H9 (cell line): ENCODE measurements around the gene BTBD18. TPM values are rescaled to one million over a fixed set of nuclear protein-coding genes. Genes with fewer than 3 reads are reported as not detected.

ENCODE experiments used
- DNase-seq: peaks from one replicate; pipeline ENCODE4 v3.0.0-alpha.2; 2017
- H2AFZ ChIP-seq: one replicate; pipeline ENCODE4 v1.6.1; 2013; ENCODE audit warnings: mild to moderate bottlenecking, low read length, control low read depth, moderate library complexity
- H2AK5ac ChIP-seq: 2 replicates; pipeline ENCODE4 v1.6.1; 2013; ENCODE audit warnings: low read length, control low read depth, mixed read lengths; ENCODE audit not compliant: insufficient read length
- H2BK120ac ChIP-seq: one replicate; pipeline ENCODE4 v1.6.1; 2013; ENCODE audit warnings: low read depth, mild to moderate bottlenecking, low read length, control low read depth, inconsistent platforms; ENCODE audit not compliant: poor library complexity, severe bottlenecking
- H2BK12ac ChIP-seq: 2 replicates; pipeline ENCODE4 v1.6.1; 2013; ENCODE audit warnings: low read length, control low read depth, mixed read lengths, low read depth; ENCODE audit not compliant: insufficient read length
- H2BK15ac ChIP-seq: 2 replicates; pipeline ENCODE4 v1.6.1; 2013; ENCODE audit warnings: low read depth, low read length, control low read depth
- H2BK20ac ChIP-seq: one replicate; pipeline ENCODE4 v1.6.1; 2013; ENCODE audit warnings: low read depth, mild to moderate bottlenecking, low read length, control low read depth, inconsistent platforms; ENCODE audit not compliant: poor library complexity, severe bottlenecking
- H2BK5ac ChIP-seq: 2 replicates; pipeline ENCODE4 v1.6.1; 2013; ENCODE audit warnings: low read length, control low read depth, mixed read lengths; ENCODE audit not compliant: insufficient read length
- H3K14ac ChIP-seq: 2 replicates; pipeline ENCODE4 v1.6.1; 2013; ENCODE audit warnings: low read length, control low read depth; ENCODE audit not compliant: insufficient read depth
- H3K18ac ChIP-seq: 2 replicates; pipeline ENCODE4 v1.6.1; 2013; ENCODE audit warnings: low read depth, mild to moderate bottlenecking, mixed read lengths, low read length, control low read depth; ENCODE audit not compliant: insufficient read length
- H3K23ac ChIP-seq: 2 replicates; pipeline ENCODE4 v1.6.1; 2013; ENCODE audit warnings: low read length, control low read depth, mixed read lengths, low read depth; ENCODE audit not compliant: insufficient read length
- H3K23me2 ChIP-seq: 2 replicates; pipeline ENCODE4 v1.6.1; 2013; ENCODE audit warnings: low read depth, mild to moderate bottlenecking, mixed read lengths, low read length, control low read depth; ENCODE audit not compliant: insufficient read length, poor library complexity, severe bottlenecking
- H3K27ac ChIP-seq: 2 replicates; pipeline ENCODE4 v1.5.1; 2013; ENCODE audit warnings: low read length, control low read depth, mixed read lengths, low read depth; ENCODE audit not compliant: insufficient read length
- H3K27me3 ChIP-seq: 2 replicates; pipeline ENCODE4 v1.6.1; 2013; ENCODE audit warnings: low read length, control low read depth, inconsistent platforms; ENCODE audit not compliant: insufficient read depth
- H3K4ac ChIP-seq: 2 replicates; pipeline ENCODE4 v1.6.1; 2013; ENCODE audit warnings: low read depth, mild to moderate bottlenecking, control low read depth, inconsistent platforms, low read length, moderate library complexity
- H3K4me1 ChIP-seq: 2 replicates; pipeline ENCODE4 v1.6.1; 2013; ENCODE audit warnings: low read length, control low read depth, inconsistent platforms; ENCODE audit not compliant: insufficient read depth
- H3K4me2 ChIP-seq: 2 replicates; pipeline ENCODE4 v1.6.1; 2013; ENCODE audit warnings: low read length, control low read depth, mixed read lengths; ENCODE audit not compliant: insufficient read length, insufficient read depth
- H3K56ac ChIP-seq: 2 replicates; pipeline ENCODE4 v1.6.1; 2013; ENCODE audit warnings: low read depth, mild to moderate bottlenecking, mixed read lengths, low read length, control low read depth; ENCODE audit not compliant: insufficient read length
- H3K79me1 ChIP-seq: 2 replicates; pipeline ENCODE4 v1.6.1; 2013; ENCODE audit warnings: low read depth, mild to moderate bottlenecking, moderate library complexity, low read length, control low read depth, inconsistent platforms; ENCODE audit not compliant: insufficient read depth, poor library complexity, severe bottlenecking
- H3K79me2 ChIP-seq: 2 replicates; pipeline ENCODE4 v1.6.1; 2013; ENCODE audit warnings: low read length, control low read depth, inconsistent platforms; ENCODE audit not compliant: insufficient read depth
- H3K9ac ChIP-seq: 2 replicates; pipeline ENCODE4 v1.6.1; 2013; ENCODE audit warnings: low read length, control low read depth, mixed read lengths; ENCODE audit not compliant: insufficient read length; ENCODE audit errors: extremely low read depth
- H3K9me3 ChIP-seq: one replicate; pipeline ENCODE4 v1.6.1; 2013; ENCODE audit warnings: low read depth, low read length, inconsistent platforms; ENCODE audit not compliant: control insufficient read depth
- H3T11ph ChIP-seq: one replicate; pipeline ENCODE4 v1.6.1; 2013; ENCODE audit warnings: mild to moderate bottlenecking, low read length, control low read depth, inconsistent platforms
- H4K20me1 ChIP-seq: one replicate; pipeline ENCODE4 v1.6.1; 2013; ENCODE audit not compliant: control insufficient read depth, insufficient read length, insufficient read depth
- H4K5ac ChIP-seq: 2 replicates; pipeline ENCODE4 v1.6.1; 2013; ENCODE audit warnings: low read depth, mild to moderate bottlenecking, mixed read lengths, low read length, control low read depth; ENCODE audit not compliant: insufficient read length
- H4K8ac ChIP-seq: replicated peaks from 2 replicates; pipeline ENCODE4 v1.6.1; 2013; ENCODE audit warnings: low read length, control low read depth, mixed read lengths, low read depth; ENCODE audit not compliant: insufficient read length
- H4K91ac ChIP-seq: 2 replicates; pipeline ENCODE4 v1.6.1; 2013; ENCODE audit warnings: low read depth, mild to moderate bottlenecking, moderate library complexity, mixed read lengths, low read length, control low read depth; ENCODE audit not compliant: insufficient read length
- H3K27ac Mint-ChIP-seq, 3 experiments: 2 replicates in 2 of 3; 3 replicates in 1 of 3; pipeline ENCODE4 v1.8.0; 2020 to 2021; ENCODE audit warnings: mixed read lengths in 3 of 3, mild to moderate bottlenecking in 1 of 3, moderate library complexity in 1 of 3
- H3K27me3 Mint-ChIP-seq: 2 replicates; pipeline ENCODE4 v1.8.0; 2021; ENCODE audit warnings: low read depth, mild to moderate bottlenecking, moderate library complexity, mixed read lengths
- H3K36me3 Mint-ChIP-seq, 3 experiments: 2 replicates in 2 of 3; 3 replicates in 1 of 3; pipeline ENCODE4 v1.8.0; 2020 to 2021; ENCODE audit warnings: low read depth in 3 of 3, mixed read lengths in 3 of 3; ENCODE audit not compliant: insufficient read depth in 1 of 3
- H3K4me1 Mint-ChIP-seq, 2 experiments: 2 replicates each; pipeline ENCODE4 v1.8.0; 2020; ENCODE audit warnings: mixed read lengths in 2 of 2
- H3K4me3 Mint-ChIP-seq, 2 experiments: 2 replicates in 1 of 2; 3 replicates in 1 of 2; pipeline ENCODE4 v1.8.0; 2020 to 2021; ENCODE audit warnings: mild to moderate bottlenecking in 2 of 2, mixed read lengths in 2 of 2, moderate library complexity in 1 of 2
- H3K9me3 Mint-ChIP-seq, 2 experiments: 2 replicates in 1 of 2; 3 replicates in 1 of 2; pipeline ENCODE4 v1.8.0; 2020; ENCODE audit warnings: mild to moderate bottlenecking in 2 of 2, mixed read lengths in 2 of 2, moderate library complexity in 1 of 2
- CTCF ChIP-seq: fragments of 200-600 bp; sonication (generic); conservative IDR thresholded peaks from 3 replicates; pipeline ENCODE4 v1.8.0; 2021; ENCODE audit warnings: antibody characterized with exemption, mild to moderate bottlenecking
- WGBS: extraction: QIAGEN DNeasy Blood & Tissue Kit; methylation state at CpG from one replicate; pipeline ENCODE4 v1.1.7; 2013; ENCODE audit warnings: missing lambda C conversion rate, low lambda C conversion rate, mixed read lengths; ENCODE audit not compliant: insufficient read length; ENCODE audit errors: extremely low coverage; 5-methylcytosine and 5-hydroxymethylcytosine counted together
- total RNA-seq: library from RNA; stranded (reverse); gene quantifications from 2 replicates; pipeline ENCODE4 v1.2.1, GENCODE V29; 2021

The BTBD18 gene
- total RNA-seq, 1 experiment from 2014 or later, result not detected

GRCh38 chr11:57698843-57699365 lies 52.7 kb downstream of the BTBD18 start:
- Histone ChIP-seq H4K20me1 (no peaks in the 10 kb centered on the region), H4K5ac (no peak overlapping the region), H3K4me1 (no peaks in the 10 kb centered on the region), H3K79me1 (no peaks in the 10 kb centered on the region), H2BK5ac (no peak overlapping the region), H3K23ac (no peak overlapping the region), H3K9me3 (no peaks in the 10 kb centered on the region), H2BK120ac (no peak overlapping the region), H3K4me2 (no peak overlapping the region), H4K91ac (no peak overlapping the region), H3K27ac (no peak overlapping the region), H2AK5ac (no peak overlapping the region), H3K4ac (no peak overlapping the region), H3T11ph (no peak overlapping the region), H2BK15ac (no peak overlapping the region), H2BK20ac (no peak overlapping the region), H3K79me2 (no peaks in the 10 kb centered on the region), H4K8ac (no peak overlapping the region), H3K18ac (no peak overlapping the region), H3K14ac (no peak overlapping the region), H2AFZ (no peak overlapping the region), H3K23me2 (no peaks in the 10 kb centered on the region), H2BK12ac (no peak overlapping the region), H3K27me3 (no peaks in the 10 kb centered on the region), H3K9ac (no peak overlapping the region), H3K56ac (no peak overlapping the region)
- Mint-ChIP-seq H3K4me3 (no peak overlapping the region), H3K27me3 (no peaks in the 10 kb centered on the region), H3K9me3 (no peaks in the 10 kb centered on the region), H3K27ac (no peak overlapping the region; a peak in 1 of 7 replicates), H3K4me1 (no peaks in the 10 kb centered on the region; a peak in 1 of 4 replicates), H3K36me3 (peaks cover 39 to 80% (median 64%) of the 10 kb centered on the region in 3 experiments; a peak in 6 of 7 replicates)
- DNase-seq, result no peak
- no CpG with 5 or more reads among the region's 18 CpGs for WGBS
- TF ChIP-seq CTCF, result no peak

Other genes starting within 250 kb of the BTBD18 start
- gene SLC43A1, start 236.1 kb downstream of the BTBD18 start, total RNA-seq, result 16.3 and 17.0 TPM in 2 replicates
- 126 and 130 TPM in 2 replicates for gene TIMM10, start 221.1 kb downstream of the BTBD18 start, total RNA-seq
- gene SMTNL1, start 214.2 kb downstream of the BTBD18 start, total RNA-seq, result 0.18 TPM in 1 of 2 replicates, not detected in the other
- 38.2 and 38.9 TPM in 2 replicates for gene UBE2L6, start 184.1 kb downstream of the BTBD18 start, total RNA-seq
- 35.2 and 37.9 TPM in 2 replicates for gene SERPING1, start 154.1 kb downstream of the BTBD18 start, total RNA-seq
- gene YPEL4, start 101.9 kb downstream of the BTBD18 start, total RNA-seq, result 0.13 TPM in 1 of 2 replicates, not detected in the other
- gene CLP1, start 94.1 kb downstream of the BTBD18 start, total RNA-seq, result 35.5 and 37.4 TPM in 2 replicates
- gene ZDHHC5, start 83.7 kb downstream of the BTBD18 start, total RNA-seq, result 65.2 and 67.2 TPM in 2 replicates
- gene MED19, start 39.6 kb downstream of the BTBD18 start, total RNA-seq, result 17.6 and 17.9 TPM in 2 replicates
- gene TMX2, start 39.2 kb downstream of the BTBD18 start, total RNA-seq, result 91.1 and 91.3 TPM in 2 replicates
- gene SELENOH, start 10.3 kb downstream of the BTBD18 start, total RNA-seq, result 251 and 271 TPM in 2 replicates
- 164 and 166 TPM in 2 replicates for gene CTNND1, start 10.0 kb upstream of the BTBD18 start, total RNA-seq